Esophagus muscularis mucosa (tissue), 4 donors: Measurements from ENCODE around the gene APLF. TPM values are rescaled to one million over a fixed set of nuclear protein-coding genes. Genes with fewer than 3 reads are reported as not detected.

Experiments
- DNase-seq: peaks from one replicate; pipeline ENCODE4 v3.0.0-alpha.2; 2017; ENCODE audit errors: extremely low spot score
- H3K27ac ChIP-seq, 4 donors: fragments of 200-600 bp; sonication (generic); replicated peaks in 1 of 4; 1 replicate in 3 of 4; 2 replicates in 1 of 4; pipeline ENCODE4 v1.5.1; 2016 to 2019; ENCODE audit warnings: mild to moderate bottlenecking in 1 of 4
- H3K27me3 ChIP-seq, 4 donors: fragments of 200-600 bp; sonication (generic); one replicate each; pipeline versions ENCODE4 v1.5.1 to v1.6.0; 2016 to 2019
- H3K36me3 ChIP-seq, 4 donors: fragments of 200-600 bp; sonication (generic); one replicate each; pipeline ENCODE4 v1.5.1; 2016 to 2019
- H3K4me1 ChIP-seq, 4 donors: fragments of 200-600 bp; sonication (generic); one replicate each; pipeline ENCODE4 v1.5.1; 2016 to 2019
- H3K4me3 ChIP-seq, 4 donors: fragments of 200-600 bp; sonication (generic); 1 replicate in 2 of 4; 2 replicates in 2 of 4; pipeline ENCODE4 v1.5.1; 2016 to 2019; ENCODE audit warnings: mild to moderate bottlenecking in 4 of 4, moderate library complexity in 1 of 4
- H3K9me3 ChIP-seq, 4 donors: fragments of 200-600 bp; sonication (generic); 1 replicate in 3 of 4; 2 replicates in 1 of 4; pipeline ENCODE4 v1.5.1; 2016 to 2019
- EP300 ChIP-seq: sonication (generic); formaldehyde crosslinking; IDR thresholded peaks from one replicate; pipeline ENCODE4 v1.6.1; 2017; ENCODE audit warnings: antibody characterized with exemption
- POLR2A ChIP-seq: fragments of 450-650 bp; IDR thresholded peaks from one replicate; pipeline ENCODE4 v1.6.1; 2017; ENCODE audit warnings: antibody characterized with exemption, moderate library complexity, mild to moderate bottlenecking, low read depth
- POLR2AphosphoS5 ChIP-seq, 2 donors: sonication (generic); formaldehyde crosslinking; IDR thresholded peaks; one replicate each; pipeline ENCODE4 v1.6.1; 2017; ENCODE audit warnings: antibody characterized with exemption in 2 of 2
- WGBS: methylation state at CpG from one replicate; pipeline ENCODE4 v1.1.5; 2018; 5-methylcytosine and 5-hydroxymethylcytosine counted together
- intact Hi-C: fragments of 100-400 bp; cut with DNase I; formaldehyde crosslinking; loops from one replicate; pipeline ENCODE4 v1.15.1; 2023
- total RNA-seq, 4 donors: library from RNA; depleted of rRNA; stranded (reverse); fragments of >200 nt; gene quantifications; one replicate each; pipeline versions ENCODE4 v1.1.0 to v1.2.1, GENCODE V29; 2016
- TF ChIP-seq, protein P1 (sequence below), 3 experiments: fragments of 200-600 bp in 2 of 3; fragments of 450-650 bp in 1 of 3; sonication (generic) in 2 of 3; IDR thresholded peaks; one replicate each; pipeline ENCODE4 v1.5.1; 2017 to 2019; ENCODE audit warnings: antibody characterized with exemption in 3 of 3, mild to moderate bottlenecking in 2 of 3, moderate library complexity in 1 of 3

APLF gene
- total RNA-seq, 4 donors from 2014 or later, result 7.6 to 12.1 (median 10.9) TPM

DNA sequence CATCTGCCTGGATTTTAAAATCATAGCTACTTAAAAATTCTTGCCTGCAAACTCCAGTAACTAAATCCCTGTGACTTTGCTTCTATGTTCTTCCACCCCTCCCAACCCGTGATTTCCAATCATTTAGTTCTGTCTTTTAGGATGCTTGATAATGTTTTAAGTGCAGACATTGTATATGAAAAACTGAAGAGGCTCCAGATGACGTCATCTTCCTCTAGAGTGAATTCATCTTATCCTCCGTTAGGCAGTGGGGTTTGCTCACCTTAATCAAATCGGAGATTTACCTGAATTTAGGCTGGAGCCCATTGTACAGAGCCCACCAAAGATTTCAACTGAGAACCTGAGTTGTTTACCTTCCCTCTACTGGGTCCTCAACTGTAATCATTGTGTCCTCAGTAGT lies 11.2 kb upstream of the APLF start:
- TF ChIP-seq POLR2AphosphoS5 (IDR thresholded peaks at IDR 0.05) (no peak), POLR2A (no peak), EP300 (no peak)
- TF ChIP-seq, protein P1, sequence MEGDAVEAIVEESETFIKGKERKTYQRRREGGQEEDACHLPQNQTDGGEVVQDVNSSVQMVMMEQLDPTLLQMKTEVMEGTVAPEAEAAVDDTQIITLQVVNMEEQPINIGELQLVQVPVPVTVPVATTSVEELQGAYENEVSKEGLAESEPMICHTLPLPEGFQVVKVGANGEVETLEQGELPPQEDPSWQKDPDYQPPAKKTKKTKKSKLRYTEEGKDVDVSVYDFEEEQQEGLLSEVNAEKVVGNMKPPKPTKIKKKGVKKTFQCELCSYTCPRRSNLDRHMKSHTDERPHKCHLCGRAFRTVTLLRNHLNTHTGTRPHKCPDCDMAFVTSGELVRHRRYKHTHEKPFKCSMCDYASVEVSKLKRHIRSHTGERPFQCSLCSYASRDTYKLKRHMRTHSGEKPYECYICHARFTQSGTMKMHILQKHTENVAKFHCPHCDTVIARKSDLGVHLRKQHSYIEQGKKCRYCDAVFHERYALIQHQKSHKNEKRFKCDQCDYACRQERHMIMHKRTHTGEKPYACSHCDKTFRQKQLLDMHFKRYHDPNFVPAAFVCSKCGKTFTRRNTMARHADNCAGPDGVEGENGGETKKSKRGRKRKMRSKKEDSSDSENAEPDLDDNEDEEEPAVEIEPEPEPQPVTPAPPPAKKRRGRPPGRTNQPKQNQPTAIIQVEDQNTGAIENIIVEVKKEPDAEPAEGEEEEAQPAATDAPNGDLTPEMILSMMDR (IDR thresholded peaks at IDR 0.05), result no peak
- H3K9me3 ChIP-seq, result no peaks in the 10 kb centered on the region
- H3K4me1 ChIP-seq, result no peaks in the 10 kb centered on the region
- no peaks in the 10 kb centered on the region for H3K36me3 ChIP-seq
- H3K4me3 ChIP-seq, result no peak overlapping the region
- intact Hi-C loops, result no loop called here
- no peak for DNase-seq
- H3K27ac ChIP-seq, result no peak overlapping the region
- WGBS, result 85% methylated on average over 4 of the region's 4 CpGs
- no peaks in the 10 kb centered on the region for H3K27me3 ChIP-seq

DNA sequence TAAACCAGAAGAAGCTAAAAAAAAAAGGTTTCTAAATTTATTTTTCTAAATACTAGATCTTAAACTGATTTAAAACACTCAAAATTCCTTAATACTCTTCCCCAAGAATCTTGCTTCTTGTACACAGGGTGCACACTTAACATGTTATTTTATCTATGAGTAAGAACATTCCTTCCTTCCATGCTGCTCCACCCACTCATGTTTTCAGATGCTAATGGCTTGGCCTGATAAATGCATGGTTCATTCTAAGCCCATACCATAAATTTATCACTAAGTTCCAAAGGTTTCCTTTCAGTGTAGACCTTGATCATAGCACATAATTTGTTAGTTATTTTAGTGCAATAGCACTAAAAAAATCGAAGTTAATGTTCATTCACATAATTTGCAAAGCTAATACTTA lies 8.4 kb upstream of the APLF start:
- no peaks in the 10 kb centered on the region for H3K27me3 ChIP-seq
- H3K36me3 ChIP-seq, result no peaks in the 10 kb centered on the region
- H3K4me1 ChIP-seq, result peaks cover 0 to 5% (median 2%) of the 10 kb centered on the region in 4 donors
- no peak overlapping the region for H3K27ac ChIP-seq
- H3K4me3 ChIP-seq, result no peak overlapping the region
- intact Hi-C loops, result no loop called here
- no peak for DNase-seq
- TF ChIP-seq EP300, result no peak
- no peak for TF ChIP-seq POLR2A
- TF ChIP-seq, protein P1 (IDR thresholded peaks at IDR 0.05), result no peak
- no peak for TF ChIP-seq POLR2AphosphoS5 (IDR thresholded peaks at IDR 0.05)
- 61% methylated on average over 1 of the region's 1 CpG for WGBS
- H3K9me3 ChIP-seq, result no peaks in the 10 kb centered on the region

DNA sequence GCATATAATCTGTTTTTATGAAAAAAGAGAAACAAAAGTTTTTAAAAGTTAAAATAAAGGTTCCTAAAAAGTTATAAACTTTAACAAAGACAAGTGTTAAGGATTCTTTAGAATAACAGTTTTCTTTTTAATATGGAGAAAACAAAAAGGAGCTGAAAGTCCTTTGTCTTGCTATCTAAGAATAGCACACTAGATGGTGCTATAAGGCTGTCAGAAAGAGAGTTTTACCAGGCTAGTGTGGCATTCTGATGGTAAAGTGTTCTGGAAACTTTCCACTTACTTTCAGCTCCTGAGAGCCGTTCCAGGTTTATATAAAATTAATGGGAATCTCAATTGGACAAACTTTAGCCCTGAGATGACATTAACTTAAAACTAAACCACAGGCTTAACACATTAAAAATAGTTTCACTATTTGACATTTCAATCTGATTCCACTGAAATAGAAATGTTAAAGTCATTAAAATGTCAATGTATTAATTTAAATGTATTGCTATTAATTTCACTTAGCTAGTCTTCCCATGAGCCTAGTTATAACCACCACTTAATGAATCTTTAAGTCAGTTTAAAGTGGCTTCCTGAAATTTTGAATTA lies 4.0 kb upstream of the APLF start:
- Histone ChIP-seq H3K9me3 (no peaks in the 10 kb centered on the region), H3K4me1 (peaks cover 10 to 23% (median 16%) of the 10 kb centered on the region in 4 donors), H3K4me3 (no peak overlapping the region), H3K27me3 (no peaks in the 10 kb centered on the region), H3K27ac (no peak overlapping the region), H3K36me3 (no peaks in the 10 kb centered on the region)
- TF ChIP-seq, protein P1 (IDR thresholded peaks at IDR 0.05), result peak; percentile 67 to 83 (median 74)
- no peak for TF ChIP-seq POLR2AphosphoS5 (IDR thresholded peaks at IDR 0.05)
- 0% methylated on average over 1 of the region's 1 CpG for WGBS
- intact Hi-C loops, result no loop called here
- no peak for DNase-seq

DNA sequence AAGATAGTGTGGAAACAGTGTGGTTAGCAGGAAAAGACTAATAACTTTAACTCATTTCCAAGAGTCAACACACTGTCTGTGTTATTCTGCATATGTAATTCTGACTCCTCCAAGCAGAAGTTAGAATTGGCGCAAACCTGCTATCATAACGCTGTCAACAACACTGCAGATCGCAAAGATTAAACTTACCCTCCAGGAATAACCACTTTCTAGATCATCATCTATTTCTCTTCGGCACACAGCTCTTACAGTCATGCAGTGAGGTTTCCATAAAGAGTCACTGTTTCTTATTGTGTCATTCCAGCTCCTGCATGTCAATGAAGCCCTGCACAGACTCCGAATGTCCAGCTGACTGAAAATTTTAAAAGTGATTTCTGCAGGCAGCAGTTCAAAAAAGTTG lies 2.7 kb upstream of the APLF start:
- Histone ChIP-seq H3K4me1 (peaks cover 12 to 26% (median 22%) of the 10 kb centered on the region in 4 donors), H3K27ac (no peak overlapping the region), H3K4me3 (no peak overlapping the region), H3K36me3 (no peaks in the 10 kb centered on the region), H3K9me3 (no peaks in the 10 kb centered on the region), H3K27me3 (no peaks in the 10 kb centered on the region)
- DNase-seq, result no peak
- no peak for TF ChIP-seq POLR2AphosphoS5 (IDR thresholded peaks at IDR 0.05)
- no peak for TF ChIP-seq POLR2A
- no peak for TF ChIP-seq EP300
- TF ChIP-seq, protein P1 (IDR thresholded peaks at IDR 0.05), result no peak
- 89% methylated on average over 5 of the region's 5 CpGs for WGBS
- intact Hi-C loops, result loop anchor here (2.0 to 5.0 kb wide), 3 partner anchors 250 to 463 kb away; no protein-coding TSS in a partner anchor
